UCSD-AML1 (cell line): ENCODE results near the gene PTPRG.

Source experiments
- DNase-seq: peaks from one replicate; lab custom pipeline; 2025; ENCODE audit not compliant: unreplicated experiment; lab: John Stamatoyannopoulos, UW

Gene PTPRG

GRCh38 chr3:61983479-61983878, 422.1 kb downstream of the PTPRG start:
- no peak for DNase-seq

- DNase-seq: no peak
Observed at GRCh38 chr3:61985020-61985419, 423.6 kb downstream of the PTPRG start.

GRCh38 chr3:61986473-61986872, 425.1 kb downstream of the PTPRG start:
- no peak for DNase-seq

GRCh38 chr3:61989681-61990080, 428.3 kb downstream of the PTPRG start:
- no peak for DNase-seq

- DNase-seq: no peak
Observed at GRCh38 chr3:61990327-61991027, 429.1 kb downstream of the PTPRG start.

- no peak for DNase-seq
Observed at GRCh38 chr3:61991706-61992105, 430.3 kb downstream of the PTPRG start.

GRCh38 chr3:61996366-61996765, 435.0 kb downstream of the PTPRG start:
- DNase-seq: no peak

- DNase-seq: no peak
Observed at GRCh38 chr3:61997101-61997500, 435.7 kb downstream of the PTPRG start.

- DNase-seq: no peak
Observed at GRCh38 chr3:62003835-62004234, 442.5 kb downstream of the PTPRG start.

- DNase-seq: no peak
Observed at GRCh38 chr3:62007036-62007435, 445.7 kb downstream of the PTPRG start.

GRCh38 chr3:62010989-62011388, 449.6 kb downstream of the PTPRG start:
- no peak for DNase-seq

GRCh38 chr3:62011666-62012065, 450.3 kb downstream of the PTPRG start:
- no peak for DNase-seq

GRCh38 chr3:62013951-62014350, 452.6 kb downstream of the PTPRG start:
- no peak for DNase-seq

GRCh38 chr3:62015111-62015510, 453.7 kb downstream of the PTPRG start:
- no peak for DNase-seq

- no peak for DNase-seq
Observed at GRCh38 chr3:62019906-62020305, 458.5 kb downstream of the PTPRG start.

GRCh38 chr3:62020706-62021105, 459.3 kb downstream of the PTPRG start:
- DNase-seq: no peak

- no peak for DNase-seq
Observed at GRCh38 chr3:62022312-62022711, 460.9 kb downstream of the PTPRG start.

- DNase-seq: no peak
Observed at GRCh38 chr3:62024882-62025281, 463.5 kb downstream of the PTPRG start.

GRCh38 chr3:62025913-62026312, 464.5 kb downstream of the PTPRG start:
- no peak for DNase-seq

- DNase-seq: no peak
Observed at GRCh38 chr3:62027241-62027640, 465.9 kb downstream of the PTPRG start.

GRCh38 chr3:62027796-62028195, 466.4 kb downstream of the PTPRG start:
- no peak for DNase-seq

GRCh38 chr3:62028236-62028635, 466.9 kb downstream of the PTPRG start:
- DNase-seq: no peak

- no peak for DNase-seq
Observed at GRCh38 chr3:62032738-62033137, 471.4 kb downstream of the PTPRG start.
